Smooth muscle cell (in vitro differentiated cells): ENCODE results near the gene MAP4. TPM values are rescaled to one million over a fixed set of nuclear protein-coding genes. Genes with fewer than 3 reads are reported as not detected.
"Not testable (repeated sequence)": the region's sequence is repeated elsewhere in the genome, so short reads cannot be mapped to it uniquely, and the experiment has no call there.

ENCODE experiments used
- DNase-seq: peaks from one replicate; lab custom pipeline; 2025; ENCODE audit not compliant: unreplicated experiment; lab: John Stamatoyannopoulos, UW
- H2AFZ ChIP-seq: fragments of 200-600 bp; sonication (generic); 2 replicates; pipeline ENCODE4 v1.6.0; 2016; ENCODE audit warnings: antibody characterized with exemption, low read depth, mild to moderate bottlenecking
- H3F3A ChIP-seq: fragments of 200-600 bp; sonication (generic); 2 replicates; pipeline ENCODE4 v1.6.0; 2017; ENCODE audit warnings: antibody characterized with exemption, low read depth
- H3K27ac ChIP-seq: fragments of 200-600 bp; sonication (generic); 2 replicates; pipeline ENCODE4 v1.5.1; 2016; ENCODE audit warnings: low read depth, mild to moderate bottlenecking
- H3K27me3 ChIP-seq: fragments of 200-600 bp; sonication (generic); 2 replicates; pipeline ENCODE4 v1.6.1; 2016; ENCODE audit warnings: low read depth, mild to moderate bottlenecking
- H3K36me3 ChIP-seq: fragments of 200-600 bp; sonication (generic); 2 replicates; pipeline ENCODE4 v1.5.1; 2016; ENCODE audit warnings: low read depth
- H3K4me1 ChIP-seq: fragments of 200-600 bp; sonication (generic); 2 replicates; pipeline ENCODE4 v1.5.1; 2016; ENCODE audit warnings: low read depth
- H3K4me2 ChIP-seq: fragments of 200-600 bp; sonication (generic); 2 replicates; pipeline ENCODE4 v1.6.0; 2016; ENCODE audit warnings: mild to moderate bottlenecking
- H3K4me3 ChIP-seq: fragments of 200-600 bp; sonication (generic); 2 replicates; pipeline ENCODE4 v1.5.1; 2016; ENCODE audit warnings: mild to moderate bottlenecking
- H3K79me2 ChIP-seq: fragments of 200-600 bp; sonication (generic); 2 replicates; pipeline ENCODE4 v1.6.0; 2016; ENCODE audit warnings: low read depth, mild to moderate bottlenecking
- H3K9ac ChIP-seq: fragments of 200-600 bp; sonication (generic); 2 replicates; pipeline ENCODE4 v1.6.0; 2016; ENCODE audit warnings: low read depth
- H3K9me3 ChIP-seq: fragments of 200-600 bp; sonication (generic); replicated peaks from 2 replicates; pipeline ENCODE4 v1.5.1; 2016; ENCODE audit warnings: low read depth
- H4K20me1 ChIP-seq: fragments of 200-600 bp; sonication (generic); 2 replicates; pipeline ENCODE4 v1.6.0; 2016; ENCODE audit warnings: low read depth
- CTCF ChIP-seq: fragments of 200-600 bp; sonication (generic); IDR thresholded peaks from 2 replicates; pipeline ENCODE4 v1.5.1; 2017; ENCODE audit warnings: borderline replicate concordance, mild to moderate bottlenecking, antibody characterized with exemption; ENCODE audit not compliant: insufficient read depth, poor library complexity, severe bottlenecking
- WGBS: methylation state at CpG from one replicate; pipeline ENCODE4 v1.1.7; 2016; ENCODE audit warnings: low lambda C conversion rate; 5-methylcytosine and 5-hydroxymethylcytosine counted together
- polyA plus RNA-seq: library from polyadenylated mRNA; unstranded; fragments of >200 nt; fragmentation: Nextera tagmentation; extraction: Ambion mirVana; gene quantifications from 2 replicates; pipeline ENCODE4 v1.2.1, GENCODE V29; 2016
- total RNA-seq: library from RNA; depleted of rRNA; stranded (reverse); fragments of >200 nt; gene quantifications from 2 replicates; pipeline ENCODE4 v1.2.3, GENCODE V29; 2014

Gene MAP4
- total and polyA plus RNA-seq, 2 experiments from 2014 or later, result 114 to 166 TPM

GRCh38 chr3:48013288-48013980, 2.8 kb downstream of the MAP4 start:
- Histone ChIP-seq H3K9me3 (no peaks in the 10 kb centered on the region), H3K27ac (peak overlapping the region; percentile 78), H3K36me3 (no peaks in the 10 kb centered on the region), H3K4me2 (peak overlapping the region; percentile 72), H3K4me3 (peak overlapping the region; percentile 24), H3K27me3 (no peaks in the 10 kb centered on the region), H2AFZ (no peak overlapping the region), H3K79me2 (peaks cover 92% of the 10 kb centered on the region), H3K9ac (peak overlapping the region; percentile 10), H3K4me1 (peaks cover 33% of the 10 kb centered on the region), H4K20me1 (peaks cover 100% of the 10 kb centered on the region), H3F3A (peaks cover 29% of the 10 kb centered on the region)
- TF ChIP-seq CTCF, result no peak
- no peak for DNase-seq

GRCh38 chr3:48012659-48013058, 3.6 kb downstream of the MAP4 start:
- peaks cover 100% of the 10 kb centered on the region for H4K20me1 ChIP-seq
- TF ChIP-seq CTCF, result no peak
- peak overlapping the region; percentile 78 for H3K27ac ChIP-seq
- 96% methylated on average over 2 of the region's 2 CpGs for WGBS
- H2AFZ ChIP-seq, result no peak overlapping the region
- peaks cover 92% of the 10 kb centered on the region for H3K79me2 ChIP-seq
- no peaks in the 10 kb centered on the region for H3K27me3 ChIP-seq
- H3K4me3 ChIP-seq, result no peak overlapping the region
- peak overlapping the region; percentile 72 for H3K4me2 ChIP-seq
- no peaks in the 10 kb centered on the region for H3K36me3 ChIP-seq
- no peak overlapping the region for H3K9ac ChIP-seq
- no peaks in the 10 kb centered on the region for H3K9me3 ChIP-seq
- no peak for DNase-seq
- H3K4me1 ChIP-seq, result peaks cover 33% of the 10 kb centered on the region
- H3F3A ChIP-seq, result peaks cover 21% of the 10 kb centered on the region

GRCh38 chr3:48008066-48008465, 8.2 kb downstream of the MAP4 start:
- not testable (repeated sequence) for H3F3A ChIP-seq, H3K4me2 ChIP-seq, H3K9ac ChIP-seq, H3K4me1 ChIP-seq, H2AFZ ChIP-seq, H3K9me3 ChIP-seq, H3K27ac ChIP-seq, H3K27me3 ChIP-seq, DNase-seq, H3K36me3 ChIP-seq, H3K4me3 ChIP-seq
- Histone ChIP-seq H3K79me2 (peaks cover 100% of the 10 kb centered on the region), H4K20me1 (peaks cover 100% of the 10 kb centered on the region)
- whole genome bisulfite sequencing, result 90% methylated on average over 6 of the region's 6 CpGs

GRCh38 chr3:48007361-48007760, 8.9 kb downstream of the MAP4 start:
- H3K4me1 ChIP-seq, H3K27ac ChIP-seq, H3K9ac ChIP-seq, H3K36me3 ChIP-seq, H3K9me3 ChIP-seq, H3F3A ChIP-seq, DNase-seq, H3K4me3 ChIP-seq, H3K4me2 ChIP-seq, H2AFZ ChIP-seq, H3K27me3 ChIP-seq: not testable (repeated sequence)
- peaks cover 100% of the 10 kb centered on the region for H4K20me1 ChIP-seq
- 99% methylated on average over 6 of the region's 6 CpGs for WGBS
- peaks cover 100% of the 10 kb centered on the region for H3K79me2 ChIP-seq

GRCh38 chr3:48006794-48007193, 9.4 kb downstream of the MAP4 start:
- DNase-seq, H3K36me3 ChIP-seq, H3K4me1 ChIP-seq, H2AFZ ChIP-seq, H3K9me3 ChIP-seq, H3K9ac ChIP-seq, H3F3A ChIP-seq, H3K27me3 ChIP-seq, H3K4me3 ChIP-seq, H3K4me2 ChIP-seq, H3K27ac ChIP-seq: not testable (repeated sequence)
- 99% methylated on average over 4 of the region's 4 CpGs for WGBS
- Histone ChIP-seq H3K79me2 (peaks cover 100% of the 10 kb centered on the region), H4K20me1 (peaks cover 100% of the 10 kb centered on the region)
